HG02759 (cell line): Measurements from ENCODE around the gene MYH11.

Source experiments
- ATAC-seq: cut with Tn5 transposase; IDR thresholded peaks from one replicate; pipeline ENCODE4 v1.9.1; 2021; ENCODE audit warnings: mild to moderate bottlenecking, moderate library complexity; ENCODE audit not compliant: unreplicated experiment

MYH11 gene

GRCh38 chr16:15856901-15857698 is at the start of gene MYH11:
Gene MYH11 (minus strand): TSS chr16:15857028. CDS start chr16:15838252, 18,776 bp downstream.
- no peak for ATAC-seq

- ATAC-seq: no peak
Measured at GRCh38 chr16:15906439-15906838, 49.6 kb upstream of the MYH11 start.

- no peak for ATAC-seq
Measured at GRCh38 chr16:15903960-15904359, 47.1 kb upstream of the MYH11 start.

GRCh38 chr16:15900901-15901500 is 44.2 kb upstream of the MYH11 start:
- ATAC-seq: no peak

GRCh38 chr16:15900357-15900756 is 43.5 kb upstream of the MYH11 start:
- ATAC-seq: no peak

- ATAC-seq: peak; percentile 59
Measured at GRCh38 chr16:15899538-15900100, 42.8 kb upstream of the MYH11 start.

- no peak for ATAC-seq
Measured at GRCh38 chr16:15898654-15899053, 41.8 kb upstream of the MYH11 start.

GRCh38 chr16:15897834-15898254 is 41.0 kb upstream of the MYH11 start:
- ATAC-seq: peak; percentile 75

- no peak for ATAC-seq
Measured at GRCh38 chr16:15897121-15897780, 40.4 kb upstream of the MYH11 start.

- ATAC-seq: no peak
Measured at GRCh38 chr16:15894571-15895374, 37.9 kb upstream of the MYH11 start.

GRCh38 chr16:15891508-15891907 is 34.7 kb upstream of the MYH11 start:
- no peak for ATAC-seq

- ATAC-seq: peak; percentile 99
Measured at GRCh38 chr16:15888072-15888976, 31.5 kb upstream of the MYH11 start, which contains the start of gene CEP20. Gene CEP20 (minus strand): TSS chr16:15888603. CDS start chr16:15888585, 18 bp downstream.

GRCh38 chr16:15887283-15887682 is 30.5 kb upstream of the MYH11 start:
- ATAC-seq: no peak

- ATAC-seq: no peak
Measured at GRCh38 chr16:15886078-15886477, 29.2 kb upstream of the MYH11 start.

- no peak for ATAC-seq
Measured at GRCh38 chr16:15885560-15886001, 28.8 kb upstream of the MYH11 start.

GRCh38 chr16:15882563-15882962 is 25.7 kb upstream of the MYH11 start:
- ATAC-seq: no peak

GRCh38 chr16:15881794-15882379 is 25.1 kb upstream of the MYH11 start:
- no peak for ATAC-seq

GRCh38 chr16:15880434-15881308 is 23.8 kb upstream of the MYH11 start:
- no peak for ATAC-seq
